SK-N-SH (cell line): ENCODE results near the gene SLC17A7. TPM values are rescaled to one million over a fixed set of nuclear protein-coding genes. Genes with fewer than 3 reads are reported as not detected.
A peak's percentile ranks its signal among the peaks of the same experiment; 100 is the strongest.

Experiments
- CTCF ChIA-PET: fragments of 300-600, 350-600 bp; formaldehyde crosslinking; extraction: SDS; loops from one replicate; lab custom pipeline; 2021; lab: Yijun Ruan, JAX
- POLR2A ChIA-PET: fragments of 350-600 bp; sonication (Branson Sonifier 250); formaldehyde crosslinking; extraction: SDS; loops from one replicate; lab custom pipeline; 2020; ENCODE audit warnings: antibody characterized with exemption, inconsistent platforms; lab: Yijun Ruan, JAX
- DNase-seq: peaks from one replicate; pipeline ENCODE4 v3.0.0; 2012
- H2AFZ ChIP-seq: fragments of 200-600 bp; sonication (generic); 2 replicates; pipeline ENCODE4 v1.8.1; 2016; ENCODE audit warnings: antibody characterized with exemption, mild to moderate bottlenecking, low read depth
- H3F3A ChIP-seq: fragments of 200-600 bp; sonication (generic); replicated peaks from 2 replicates; pipeline ENCODE3; 2016; ENCODE audit warnings: antibody characterized with exemption, mild to moderate bottlenecking; ENCODE audit not compliant: insufficient read depth
- H3K27ac ChIP-seq, 2 experiments: fragments of 200-500 bp in 1 of 2; fragments of 200-600 bp in 1 of 2; sonication (Bioruptor generic) in 1 of 2; sonication (generic), shearing (Covaris generic) in 1 of 2; 2 replicates each; pipeline versions ENCODE4 v1.5.1 to v1.6.1; 2014 to 2016; ENCODE audit warnings: low read depth in 2 of 2, inconsistent platforms in 1 of 2, low read length in 1 of 2, mild to moderate bottlenecking in 1 of 2, mixed read lengths in 1 of 2
- H3K27me3 ChIP-seq: fragments of 200-600 bp; sonication (generic), shearing (Covaris generic); 2 replicates; pipeline ENCODE4 v1.6.1; 2016; ENCODE audit warnings: mixed run types; ENCODE audit not compliant: insufficient read depth
- H3K36me3 ChIP-seq, 2 experiments: fragments of 200-500 bp in 1 of 2; fragments of 200-600 bp in 1 of 2; sonication (Bioruptor generic) in 1 of 2; sonication (generic) in 1 of 2; replicated peaks in 1 of 2; 2 replicates each; pipeline versions ENCODE3 to v1.5.1; 2014 to 2016; ENCODE audit warnings: low read length in 1 of 2, mild to moderate bottlenecking in 1 of 2; ENCODE audit not compliant: insufficient read depth in 2 of 2, control insufficient read depth in 1 of 2
- H3K4me1 ChIP-seq, 2 experiments: fragments of 200-500 bp in 1 of 2; fragments of 200-600 bp in 1 of 2; sonication (Bioruptor generic) in 1 of 2; sonication (generic), shearing (Covaris generic) in 1 of 2; 2 replicates each; pipeline versions ENCODE4 v1.5.1 to v1.6.1; 2014 to 2016; ENCODE audit warnings: low read depth in 1 of 2, low read length in 1 of 2, mixed run types in 1 of 2; ENCODE audit not compliant: insufficient read depth in 2 of 2, control insufficient read depth in 1 of 2
- H3K4me2 ChIP-seq: fragments of 200-600 bp; sonication (generic), shearing (Covaris generic); 2 replicates; pipeline ENCODE4 v1.6.1; 2017; ENCODE audit warnings: mixed run types
- H3K4me3 ChIP-seq, 2 experiments: fragments of 200-500 bp in 1 of 2; fragments of 200-600 bp in 1 of 2; sonication (Bioruptor generic) in 1 of 2; sonication (generic), shearing (Covaris generic) in 1 of 2; 2 replicates each; pipeline versions ENCODE4 v1.5.1 to v1.8.1; 2014 to 2016; ENCODE audit warnings: low read depth in 2 of 2, inconsistent platforms in 1 of 2, low read length in 1 of 2, mild to moderate bottlenecking in 1 of 2, mixed read lengths in 1 of 2, moderate library complexity in 1 of 2
- H3K79me2 ChIP-seq: fragments of 200-600 bp; sonication (generic); 2 replicates; pipeline ENCODE4 v1.8.1; 2017; ENCODE audit warnings: mild to moderate bottlenecking; ENCODE audit not compliant: insufficient read depth
- H3K9ac ChIP-seq: fragments of 200-600 bp; sonication (generic); 2 replicates; pipeline ENCODE4 v1.6.1; 2017; ENCODE audit warnings: mixed run types
- H3K9me2 ChIP-seq: fragments of 200-600 bp; sonication (generic); 2 replicates; pipeline ENCODE4 v1.6.1; 2017; ENCODE audit warnings: mixed run types
- H3K9me3 ChIP-seq: fragments of 200-600 bp; sonication (generic); 2 replicates; pipeline ENCODE4 v1.6.1; 2017; ENCODE audit warnings: mixed run types, mild to moderate bottlenecking, moderate library complexity
- H4K20me1 ChIP-seq: fragments of 200-600 bp; sonication (generic); 2 replicates; pipeline ENCODE4 v1.6.1; 2017; ENCODE audit warnings: mild to moderate bottlenecking, mixed run types; ENCODE audit not compliant: insufficient read depth
- ELF1 ChIP-seq: IDR thresholded peaks from 2 replicates; pipeline ENCODE4 v1.4.0; 2012
- EP300 ChIP-seq, 2 experiments: IDR thresholded peaks; 2 replicates each; pipeline versions ENCODE4 v1.4.0 to v1.6.1; 2012; ENCODE audit warnings: borderline replicate concordance in 1 of 2, low read depth in 1 of 2, low read length in 1 of 2
- FOXJ3 ChIP-seq: sonication (generic); formaldehyde crosslinking; IDR thresholded peaks from 2 replicates; pipeline ENCODE4 v1.5.1; 2020; ENCODE audit warnings: mild to moderate bottlenecking, missing genetic modification reagents
- GABPA ChIP-seq: IDR thresholded peaks from 2 replicates; pipeline ENCODE4 v1.4.0; 2012; ENCODE audit warnings: low read depth, mild to moderate bottlenecking
- MEF2A ChIP-seq: IDR thresholded peaks from 2 replicates; pipeline ENCODE4 v1.4.0; 2012; ENCODE audit warnings: low read depth, borderline replicate concordance
- MXI1 ChIP-seq: IDR thresholded peaks from 2 replicates; pipeline ENCODE4 v1.6.1; 2012; ENCODE audit warnings: mild to moderate bottlenecking, low read depth, low read length, improper control_type of control experiment
- POLR2AphosphoS5 ChIP-seq: IDR thresholded peaks from 2 replicates; pipeline ENCODE4 v1.6.1; 2012; ENCODE audit warnings: low read depth, low read length
- RAD21 ChIP-seq: IDR thresholded peaks from 2 replicates; pipeline ENCODE4 v1.6.1; 2012; ENCODE audit warnings: mild to moderate bottlenecking, low read length
- WGBS: methylation state at CpG from one replicate; pipeline ENCODE4 v1.1.6; 2017; ENCODE audit warnings: low lambda C conversion rate; 5-methylcytosine and 5-hydroxymethylcytosine counted together
- polyA plus RNA-seq, 3 experiments: library from polyadenylated mRNA; depleted of rRNA; stranded (reverse); fragments of >200 nt; gene quantifications; 2 replicates each; pipeline ENCODE4 v1.2.3, GENCODE V29; 2012
- TF ChIP-seq, protein P1 (sequence below): IDR thresholded peaks from 2 replicates; pipeline ENCODE4 v1.4.0; 2012; ENCODE audit warnings: low read depth, borderline replicate concordance
- TF ChIP-seq, protein P2 (sequence below): IDR thresholded peaks from 2 replicates; pipeline ENCODE4; 2012
- TF ChIP-seq, protein P3 (sequence below): IDR thresholded peaks from 2 replicates; pipeline ENCODE4 v1.4.0; 2012; ENCODE audit warnings: low read depth, borderline replicate concordance
- TF ChIP-seq, protein P4 (sequence below): fragments of 150-350 bp; IDR thresholded peaks from 2 replicates; pipeline ENCODE4 v1.6.1; 2016; ENCODE audit warnings: mild to moderate bottlenecking, low read depth, low read length

SLC17A7 gene
- polyA plus RNA-seq, 1 of the 3 experiments (the other 2 are of a cell fraction): 0.59 TPM

DNA sequence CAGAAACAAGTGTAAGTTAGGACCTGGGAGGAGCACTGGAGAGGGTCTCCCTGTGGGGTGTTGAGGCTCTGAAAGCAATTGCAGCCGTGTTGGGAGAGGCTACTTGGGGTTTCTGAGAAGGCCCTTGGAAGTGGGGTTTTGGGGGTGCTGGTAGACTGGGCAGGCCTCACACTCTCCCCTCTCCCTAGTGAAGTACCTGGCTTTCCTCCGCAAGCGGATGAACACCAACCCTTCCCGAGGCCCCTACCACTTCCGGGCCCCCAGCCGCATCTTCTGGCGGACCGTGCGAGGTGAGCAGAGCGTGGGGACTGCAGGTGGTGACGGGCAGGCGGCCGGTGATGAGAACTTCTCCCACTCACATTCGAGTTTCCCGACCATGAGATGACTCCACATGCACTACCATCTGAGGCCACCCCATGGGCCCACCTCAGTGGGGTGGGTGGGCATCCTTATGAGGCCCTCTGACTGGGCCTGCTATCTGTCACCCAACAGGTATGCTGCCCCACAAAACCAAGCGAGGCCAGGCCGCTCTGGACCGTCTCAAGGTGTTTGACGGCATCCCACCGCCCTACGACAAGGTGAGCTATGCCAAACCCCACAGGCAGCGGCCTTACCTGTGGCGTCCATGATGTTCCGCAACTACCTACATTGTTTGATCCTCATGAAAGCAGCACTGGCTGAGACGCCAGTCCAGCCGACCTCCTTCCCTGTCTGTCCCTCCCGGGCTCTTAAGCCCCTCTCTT, 49.1 kb upstream of the SLC17A7 start:
- H3K9me2 ChIP-seq: no peaks in the 10 kb centered on the region
- H3K27me3 ChIP-seq: no peaks in the 10 kb centered on the region
- no peak for DNase-seq
- WGBS: 98% methylated on average over 17 of the region's 27 CpGs
- CTCF ChIA-PET: interaction anchor here (0.8 to 3.4 kb wide), 3 partner anchors 56 to 189 kb away, joined by 3 to 12 read pairs (median 4); no protein-coding TSS in a partner anchor
- peaks cover 32% of the 10 kb centered on the region for H4K20me1 ChIP-seq
- H3F3A ChIP-seq: peaks cover 72% of the 10 kb centered on the region
- peaks cover 0 to 21% of the 10 kb centered on the region in 2 experiments; a peak in 1 of 4 replicates for H3K4me1 ChIP-seq
- peaks cover 38% of the 10 kb centered on the region for H3K79me2 ChIP-seq
- no peaks in the 10 kb centered on the region for H3K9me3 ChIP-seq
- peaks cover 36 to 48% of the 10 kb centered on the region in 2 experiments for H3K36me3 ChIP-seq
- TF ChIP-seq ELF1 (no peak), EP300 (IDR thresholded peaks at IDR 0.05; ENCODE audit: borderline replicate concordance in 1 of 2, low read depth in 1 of 2, low read length in 1 of 2) (no peak), GABPA (no peak), MEF2A (no peak), RAD21 (no peak), POLR2AphosphoS5 (no peak; the same call in 1 of the 2 replicates), FOXJ3 (CRISPR knock-in tag) (no peak), MXI1 (no peak)
- TF ChIP-seq, protein P1, sequence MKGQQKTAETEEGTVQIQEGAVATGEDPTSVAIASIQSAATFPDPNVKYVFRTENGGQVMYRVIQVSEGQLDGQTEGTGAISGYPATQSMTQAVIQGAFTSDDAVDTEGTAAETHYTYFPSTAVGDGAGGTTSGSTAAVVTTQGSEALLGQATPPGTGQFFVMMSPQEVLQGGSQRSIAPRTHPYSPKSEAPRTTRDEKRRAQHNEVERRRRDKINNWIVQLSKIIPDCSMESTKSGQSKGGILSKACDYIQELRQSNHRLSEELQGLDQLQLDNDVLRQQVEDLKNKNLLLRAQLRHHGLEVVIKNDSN: no peak
- TF ChIP-seq, protein P2, sequence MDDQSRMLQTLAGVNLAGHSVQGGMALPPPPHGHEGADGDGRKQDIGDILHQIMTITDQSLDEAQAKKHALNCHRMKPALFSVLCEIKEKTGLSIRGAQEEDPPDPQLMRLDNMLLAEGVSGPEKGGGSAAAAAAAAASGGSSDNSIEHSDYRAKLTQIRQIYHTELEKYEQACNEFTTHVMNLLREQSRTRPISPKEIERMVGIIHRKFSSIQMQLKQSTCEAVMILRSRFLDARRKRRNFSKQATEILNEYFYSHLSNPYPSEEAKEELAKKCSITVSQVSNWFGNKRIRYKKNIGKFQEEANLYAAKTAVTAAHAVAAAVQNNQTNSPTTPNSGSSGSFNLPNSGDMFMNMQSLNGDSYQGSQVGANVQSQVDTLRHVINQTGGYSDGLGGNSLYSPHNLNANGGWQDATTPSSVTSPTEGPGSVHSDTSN: no peak
- TF ChIP-seq, protein P3, sequence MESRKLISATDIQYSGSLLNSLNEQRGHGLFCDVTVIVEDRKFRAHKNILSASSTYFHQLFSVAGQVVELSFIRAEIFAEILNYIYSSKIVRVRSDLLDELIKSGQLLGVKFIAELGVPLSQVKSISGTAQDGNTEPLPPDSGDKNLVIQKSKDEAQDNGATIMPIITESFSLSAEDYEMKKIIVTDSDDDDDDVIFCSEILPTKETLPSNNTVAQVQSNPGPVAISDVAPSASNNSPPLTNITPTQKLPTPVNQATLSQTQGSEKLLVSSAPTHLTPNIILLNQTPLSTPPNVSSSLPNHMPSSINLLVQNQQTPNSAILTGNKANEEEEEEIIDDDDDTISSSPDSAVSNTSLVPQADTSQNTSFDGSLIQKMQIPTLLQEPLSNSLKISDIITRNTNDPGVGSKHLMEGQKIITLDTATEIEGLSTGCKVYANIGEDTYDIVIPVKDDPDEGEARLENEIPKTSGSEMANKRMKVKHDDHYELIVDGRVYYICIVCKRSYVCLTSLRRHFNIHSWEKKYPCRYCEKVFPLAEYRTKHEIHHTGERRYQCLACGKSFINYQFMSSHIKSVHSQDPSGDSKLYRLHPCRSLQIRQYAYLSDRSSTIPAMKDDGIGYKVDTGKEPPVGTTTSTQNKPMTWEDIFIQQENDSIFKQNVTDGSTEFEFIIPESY: no peak
- TF ChIP-seq, protein P4, sequence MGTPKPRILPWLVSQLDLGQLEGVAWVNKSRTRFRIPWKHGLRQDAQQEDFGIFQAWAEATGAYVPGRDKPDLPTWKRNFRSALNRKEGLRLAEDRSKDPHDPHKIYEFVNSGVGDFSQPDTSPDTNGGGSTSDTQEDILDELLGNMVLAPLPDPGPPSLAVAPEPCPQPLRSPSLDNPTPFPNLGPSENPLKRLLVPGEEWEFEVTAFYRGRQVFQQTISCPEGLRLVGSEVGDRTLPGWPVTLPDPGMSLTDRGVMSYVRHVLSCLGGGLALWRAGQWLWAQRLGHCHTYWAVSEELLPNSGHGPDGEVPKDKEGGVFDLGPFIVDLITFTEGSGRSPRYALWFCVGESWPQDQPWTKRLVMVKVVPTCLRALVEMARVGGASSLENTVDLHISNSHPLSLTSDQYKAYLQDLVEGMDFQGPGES: no peak
- H3K9ac ChIP-seq: peak overlapping the region; percentile 98; the same call in 1 of the 2 replicates
- POLR2A ChIA-PET: no interaction called here
- no peak overlapping the region for H2AFZ ChIP-seq
- H3K27ac ChIP-seq: peak overlapping the region; percentile 13 to 80
- H3K4me3 ChIP-seq: peak overlapping the region in 1 of 2 experiments; percentile 86; a peak in 1 of 4 replicates
- H3K4me2 ChIP-seq: peak overlapping the region; percentile 92; the same call in 1 of the 2 replicates
